Panc1 (cell line): ENCODE data around the gene SNTG2.

Source experiments
- SIN3A ChIP-seq: IDR thresholded peaks from 2 replicates; pipeline ENCODE4 v1.6.1; 2012; ENCODE audit warnings: low read depth, mild to moderate bottlenecking, low read length, moderate library complexity, borderline replicate concordance; ENCODE audit not compliant: insufficient read depth
- TF ChIP-seq, protein P1 (sequence below): fragments of 450-650 bp; IDR thresholded peaks from 2 replicates; pipeline ENCODE4 v1.5.1; 2017; ENCODE audit warnings: mild to moderate bottlenecking
- TF ChIP-seq, protein P2 (sequence below), 2 experiments: IDR thresholded peaks; 2 replicates each; pipeline ENCODE4 v1.6.1; 2011 to 2012; ENCODE audit warnings: low read depth in 2 of 2, control low read depth in 1 of 2, low read length in 1 of 2, mild to moderate bottlenecking in 1 of 2, moderate library complexity in 1 of 2; ENCODE audit not compliant: insufficient read depth in 1 of 2

DNA sequence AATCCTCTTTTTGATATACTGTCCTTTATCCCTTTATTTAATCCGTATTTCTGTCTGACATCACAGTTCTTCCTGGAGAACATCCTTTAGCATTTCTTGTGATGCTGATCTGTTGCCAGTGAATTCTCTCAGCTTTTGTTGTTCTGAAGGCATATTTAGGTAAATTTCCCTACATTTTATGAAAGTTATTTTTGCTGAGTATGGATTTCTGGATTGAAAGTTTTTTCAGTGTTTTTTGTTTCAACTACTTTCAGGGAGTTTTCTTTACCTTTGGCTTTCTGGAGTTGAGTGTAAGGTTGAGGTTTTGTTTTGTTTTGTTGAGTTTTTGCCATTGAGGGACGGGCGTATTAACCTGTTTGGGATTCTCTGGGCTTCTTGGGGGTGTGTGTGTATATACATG lies 22.5 kb downstream of the SNTG2 start:
- TF ChIP-seq, protein P1, sequence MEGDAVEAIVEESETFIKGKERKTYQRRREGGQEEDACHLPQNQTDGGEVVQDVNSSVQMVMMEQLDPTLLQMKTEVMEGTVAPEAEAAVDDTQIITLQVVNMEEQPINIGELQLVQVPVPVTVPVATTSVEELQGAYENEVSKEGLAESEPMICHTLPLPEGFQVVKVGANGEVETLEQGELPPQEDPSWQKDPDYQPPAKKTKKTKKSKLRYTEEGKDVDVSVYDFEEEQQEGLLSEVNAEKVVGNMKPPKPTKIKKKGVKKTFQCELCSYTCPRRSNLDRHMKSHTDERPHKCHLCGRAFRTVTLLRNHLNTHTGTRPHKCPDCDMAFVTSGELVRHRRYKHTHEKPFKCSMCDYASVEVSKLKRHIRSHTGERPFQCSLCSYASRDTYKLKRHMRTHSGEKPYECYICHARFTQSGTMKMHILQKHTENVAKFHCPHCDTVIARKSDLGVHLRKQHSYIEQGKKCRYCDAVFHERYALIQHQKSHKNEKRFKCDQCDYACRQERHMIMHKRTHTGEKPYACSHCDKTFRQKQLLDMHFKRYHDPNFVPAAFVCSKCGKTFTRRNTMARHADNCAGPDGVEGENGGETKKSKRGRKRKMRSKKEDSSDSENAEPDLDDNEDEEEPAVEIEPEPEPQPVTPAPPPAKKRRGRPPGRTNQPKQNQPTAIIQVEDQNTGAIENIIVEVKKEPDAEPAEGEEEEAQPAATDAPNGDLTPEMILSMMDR = no peak
- TF ChIP-seq, protein P2, sequence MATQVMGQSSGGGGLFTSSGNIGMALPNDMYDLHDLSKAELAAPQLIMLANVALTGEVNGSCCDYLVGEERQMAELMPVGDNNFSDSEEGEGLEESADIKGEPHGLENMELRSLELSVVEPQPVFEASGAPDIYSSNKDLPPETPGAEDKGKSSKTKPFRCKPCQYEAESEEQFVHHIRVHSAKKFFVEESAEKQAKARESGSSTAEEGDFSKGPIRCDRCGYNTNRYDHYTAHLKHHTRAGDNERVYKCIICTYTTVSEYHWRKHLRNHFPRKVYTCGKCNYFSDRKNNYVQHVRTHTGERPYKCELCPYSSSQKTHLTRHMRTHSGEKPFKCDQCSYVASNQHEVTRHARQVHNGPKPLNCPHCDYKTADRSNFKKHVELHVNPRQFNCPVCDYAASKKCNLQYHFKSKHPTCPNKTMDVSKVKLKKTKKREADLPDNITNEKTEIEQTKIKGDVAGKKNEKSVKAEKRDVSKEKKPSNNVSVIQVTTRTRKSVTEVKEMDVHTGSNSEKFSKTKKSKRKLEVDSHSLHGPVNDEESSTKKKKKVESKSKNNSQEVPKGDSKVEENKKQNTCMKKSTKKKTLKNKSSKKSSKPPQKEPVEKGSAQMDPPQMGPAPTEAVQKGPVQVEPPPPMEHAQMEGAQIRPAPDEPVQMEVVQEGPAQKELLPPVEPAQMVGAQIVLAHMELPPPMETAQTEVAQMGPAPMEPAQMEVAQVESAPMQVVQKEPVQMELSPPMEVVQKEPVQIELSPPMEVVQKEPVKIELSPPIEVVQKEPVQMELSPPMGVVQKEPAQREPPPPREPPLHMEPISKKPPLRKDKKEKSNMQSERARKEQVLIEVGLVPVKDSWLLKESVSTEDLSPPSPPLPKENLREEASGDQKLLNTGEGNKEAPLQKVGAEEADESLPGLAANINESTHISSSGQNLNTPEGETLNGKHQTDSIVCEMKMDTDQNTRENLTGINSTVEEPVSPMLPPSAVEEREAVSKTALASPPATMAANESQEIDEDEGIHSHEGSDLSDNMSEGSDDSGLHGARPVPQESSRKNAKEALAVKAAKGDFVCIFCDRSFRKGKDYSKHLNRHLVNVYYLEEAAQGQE (IDR thresholded peaks at IDR 0.05; ENCODE audit: insufficient read depth in 1 of 2, low read depth in 2 of 2, low read length in 1 of 2) = no peak
- no peak for TF ChIP-seq SIN3A
